ENCODE data around the gene RFNG. TPM values are rescaled to one million over a fixed set of nuclear protein-coding genes. Genes with fewer than 3 reads are reported as not detected.

Gene RFNG
- total and polyA plus RNA-seq, 2 of the 13 experiments (the other 11 are each of a cell fraction or from before 2014, with no cell fraction given), result 61.4 to 64.0 TPM

GRCh38 chr17:82098169-82098938, 46.7 kb upstream of the RFNG start, which contains the start of gene FASN (continued):
- 0 out of 2 replicates have a peak, but pooled peaks have one; percentile 33 for TF ChIP-seq HIC2 (CRISPR knock-in tag; IDR thresholded peaks at IDR 0.05; ENCODE audit: low read depth)
- TF ChIP-seq ZNF574 (CRISPR knock-in tag; IDR thresholded peaks at IDR 0.05), result peak; percentile 83
- peak; percentile 26 for TF ChIP-seq AKAP8 (CRISPR knock-in tag; IDR thresholded peaks at IDR 0.05)
- peak; percentile 53; the same call in 1 of the 2 replicates for TF ChIP-seq ZNF740 (CRISPR knock-in tag; IDR thresholded peaks at IDR 0.05)
- no peak for TF ChIP-seq SMARCE1 (IDR thresholded peaks at IDR 0.05; ENCODE audit: borderline replicate concordance)
- TF ChIP-seq, protein P1, sequence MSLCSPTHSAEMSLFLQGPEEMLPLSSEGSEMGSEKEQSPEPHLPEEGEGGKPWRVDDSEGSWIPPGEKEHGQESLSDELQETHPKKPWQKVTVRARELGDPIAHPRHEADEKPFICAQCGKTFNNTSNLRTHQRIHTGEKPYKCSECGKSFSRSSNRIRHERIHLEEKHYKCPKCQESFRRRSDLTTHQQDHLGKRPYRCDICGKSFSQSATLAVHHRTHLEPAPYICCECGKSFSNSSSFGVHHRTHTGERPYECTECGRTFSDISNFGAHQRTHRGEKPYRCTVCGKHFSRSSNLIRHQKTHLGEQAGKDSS (CRISPR knock-in tag; IDR thresholded peaks at IDR 0.05; ENCODE audit: borderline replicate concordance, low read depth), result no peak; the same call in 1 of the 2 replicates
- TF ChIP-seq, protein P2, sequence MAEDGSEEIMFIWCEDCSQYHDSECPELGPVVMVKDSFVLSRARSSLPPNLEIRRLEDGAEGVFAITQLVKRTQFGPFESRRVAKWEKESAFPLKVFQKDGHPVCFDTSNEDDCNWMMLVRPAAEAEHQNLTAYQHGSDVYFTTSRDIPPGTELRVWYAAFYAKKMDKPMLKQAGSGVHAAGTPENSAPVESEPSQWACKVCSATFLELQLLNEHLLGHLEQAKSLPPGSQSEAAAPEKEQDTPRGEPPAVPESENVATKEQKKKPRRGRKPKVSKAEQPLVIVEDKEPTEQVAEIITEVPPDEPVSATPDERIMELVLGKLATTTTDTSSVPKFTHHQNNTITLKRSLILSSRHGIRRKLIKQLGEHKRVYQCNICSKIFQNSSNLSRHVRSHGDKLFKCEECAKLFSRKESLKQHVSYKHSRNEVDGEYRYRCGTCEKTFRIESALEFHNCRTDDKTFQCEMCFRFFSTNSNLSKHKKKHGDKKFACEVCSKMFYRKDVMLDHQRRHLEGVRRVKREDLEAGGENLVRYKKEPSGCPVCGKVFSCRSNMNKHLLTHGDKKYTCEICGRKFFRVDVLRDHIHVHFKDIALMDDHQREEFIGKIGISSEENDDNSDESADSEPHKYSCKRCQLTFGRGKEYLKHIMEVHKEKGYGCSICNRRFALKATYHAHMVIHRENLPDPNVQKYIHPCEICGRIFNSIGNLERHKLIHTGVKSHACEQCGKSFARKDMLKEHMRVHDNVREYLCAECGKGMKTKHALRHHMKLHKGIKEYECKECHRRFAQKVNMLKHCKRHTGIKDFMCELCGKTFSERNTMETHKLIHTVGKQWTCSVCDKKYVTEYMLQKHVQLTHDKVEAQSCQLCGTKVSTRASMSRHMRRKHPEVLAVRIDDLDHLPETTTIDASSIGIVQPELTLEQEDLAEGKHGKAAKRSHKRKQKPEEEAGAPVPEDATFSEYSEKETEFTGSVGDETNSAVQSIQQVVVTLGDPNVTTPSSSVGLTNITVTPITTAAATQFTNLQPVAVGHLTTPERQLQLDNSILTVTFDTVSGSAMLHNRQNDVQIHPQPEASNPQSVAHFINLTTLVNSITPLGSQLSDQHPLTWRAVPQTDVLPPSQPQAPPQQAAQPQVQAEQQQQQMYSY (CRISPR knock-in tag; IDR thresholded peaks at IDR 0.05), result peak; percentile 61
- no peak for TF ChIP-seq MLLT10 (CRISPR knock-in tag; IDR thresholded peaks at IDR 0.05)
- TF ChIP-seq MED1 (CRISPR knock-in tag; IDR thresholded peaks at IDR 0.05), result peak; percentile 52; the same call in 1 of the 2 replicates
- peak; percentile 79 for TF ChIP-seq ZNF883 (CRISPR knock-in tag; IDR thresholded peaks at IDR 0.05; ENCODE audit: not compliant biosample characterization)
- TF ChIP-seq ZNF672 (CRISPR knock-in tag; IDR thresholded peaks at IDR 0.05), result 0 out of 2 replicates have a peak, but pooled peaks have one; percentile 72
- TF ChIP-seq KMT2A (CRISPR knock-in tag; IDR thresholded peaks at IDR 0.05), result peak; percentile 65; the same call in 1 of the 2 replicates
- TF ChIP-seq TP53 (CRISPR knock-in tag; conservative IDR thresholded peaks at IDR 0.05), result no peak
- 0 out of 2 replicates have a peak, but pooled peaks have one; percentile 24 for TF ChIP-seq ZFP36L1 (CRISPR knock-in tag; IDR thresholded peaks at IDR 0.05)
- no peak for TF ChIP-seq CEBPB (IDR thresholded peaks at IDR 0.05; ENCODE audit: borderline replicate concordance, low read depth, low read length)
